ENCODE results near the gene DKKL1. TPM values are rescaled to one million over a fixed set of nuclear protein-coding genes. Genes with fewer than 3 reads are reported as not detected.

DKKL1 gene
- total and polyA plus RNA-seq, 2 experiments from 2014 or later, result 2.2 to 6.0 TPM

DNA sequence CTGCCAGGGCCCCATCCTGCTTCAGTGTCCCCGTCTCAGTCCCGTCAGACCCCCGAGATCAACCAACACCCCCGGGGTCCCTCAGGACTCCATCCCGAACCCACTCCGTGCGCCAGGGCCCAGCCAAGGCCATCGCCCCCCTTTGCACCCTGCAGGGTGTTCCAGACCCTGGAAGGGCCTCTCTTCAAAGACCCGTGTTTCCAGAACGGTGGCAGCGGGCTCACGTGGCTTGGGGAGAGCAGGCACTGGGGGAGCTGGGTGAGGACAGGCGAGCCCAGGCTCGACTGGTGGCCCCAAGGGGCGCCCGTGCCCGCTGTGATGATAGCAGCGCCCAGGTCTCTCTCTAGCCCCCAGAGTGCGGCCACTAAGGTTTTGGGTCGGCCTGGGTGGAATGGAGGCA is 25.7 kb downstream of the DKKL1 start:
- Histone ChIP-seq H2AFZ (no peak overlapping the region), H3K79me2 (no peaks in the 10 kb centered on the region), H3K9me2 (replicated peaks; ENCODE audit: insufficient read depth) (no peaks in the 10 kb centered on the region), H3K4me2 (no peak overlapping the region), H3K27me3 (no peaks in the 10 kb centered on the region), H3K4me1 (ENCODE audit: insufficient read depth) (no peaks in the 10 kb centered on the region), H3K27ac (no peak overlapping the region), H3K9me3 (ENCODE audit: low read depth) (no peaks in the 10 kb centered on the region), H3K4me3 (no peak overlapping the region), H4K20me1 (ENCODE audit: insufficient read depth, poor library complexity, severe bottlenecking) (no peaks in the 10 kb centered on the region), H3K36me3 (replicated peaks; ENCODE audit: insufficient read depth, low read depth) (no peaks in the 10 kb centered on the region)
- WGBS (ENCODE audit: low lambda C conversion rate, missing lambda C conversion rate), result 92% methylated on average over 20 of the region's 20 CpGs
- TF ChIP-seq, protein P1, sequence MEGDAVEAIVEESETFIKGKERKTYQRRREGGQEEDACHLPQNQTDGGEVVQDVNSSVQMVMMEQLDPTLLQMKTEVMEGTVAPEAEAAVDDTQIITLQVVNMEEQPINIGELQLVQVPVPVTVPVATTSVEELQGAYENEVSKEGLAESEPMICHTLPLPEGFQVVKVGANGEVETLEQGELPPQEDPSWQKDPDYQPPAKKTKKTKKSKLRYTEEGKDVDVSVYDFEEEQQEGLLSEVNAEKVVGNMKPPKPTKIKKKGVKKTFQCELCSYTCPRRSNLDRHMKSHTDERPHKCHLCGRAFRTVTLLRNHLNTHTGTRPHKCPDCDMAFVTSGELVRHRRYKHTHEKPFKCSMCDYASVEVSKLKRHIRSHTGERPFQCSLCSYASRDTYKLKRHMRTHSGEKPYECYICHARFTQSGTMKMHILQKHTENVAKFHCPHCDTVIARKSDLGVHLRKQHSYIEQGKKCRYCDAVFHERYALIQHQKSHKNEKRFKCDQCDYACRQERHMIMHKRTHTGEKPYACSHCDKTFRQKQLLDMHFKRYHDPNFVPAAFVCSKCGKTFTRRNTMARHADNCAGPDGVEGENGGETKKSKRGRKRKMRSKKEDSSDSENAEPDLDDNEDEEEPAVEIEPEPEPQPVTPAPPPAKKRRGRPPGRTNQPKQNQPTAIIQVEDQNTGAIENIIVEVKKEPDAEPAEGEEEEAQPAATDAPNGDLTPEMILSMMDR (IDR thresholded peaks at IDR 0.05; ENCODE audit: poor library complexity), result no peak
- TF ChIP-seq EZH2 (IDR thresholded peaks at IDR 0.05; ENCODE audit: borderline replicate concordance), result no peak
- TF ChIP-seq EZH2phosphoT487 (IDR thresholded peaks at IDR 0.05; ENCODE audit: low read depth, severe bottlenecking, unreplicated experiment), result no peak
- no peak for DNase-seq (ENCODE audit: low spot score)

- H3K27ac ChIP-seq, result no peak overlapping the region
- H3K4me2 ChIP-seq, result no peak overlapping the region
- no peak overlapping the region for H2AFZ ChIP-seq
- no peak overlapping the region for H3K4me3 ChIP-seq
- no peak for DNase-seq (ENCODE audit: low spot score)
- TF ChIP-seq EZH2 (IDR thresholded peaks at IDR 0.05; ENCODE audit: borderline replicate concordance) (no peak), EZH2phosphoT487 (IDR thresholded peaks at IDR 0.05; ENCODE audit: low read depth, severe bottlenecking, unreplicated experiment) (no peak)
- TF ChIP-seq, protein P1 (IDR thresholded peaks at IDR 0.05; ENCODE audit: poor library complexity), result no peak
- 83% methylated on average over 24 of the region's 26 CpGs for WGBS (ENCODE audit: low lambda C conversion rate, missing lambda C conversion rate)
- H3K9me2 ChIP-seq (replicated peaks; ENCODE audit: insufficient read depth), result no peaks in the 10 kb centered on the region
- H3K79me2 ChIP-seq, result no peaks in the 10 kb centered on the region
- H3K27me3 ChIP-seq, result no peaks in the 10 kb centered on the region
- no peaks in the 10 kb centered on the region for H3K36me3 ChIP-seq (replicated peaks; ENCODE audit: insufficient read depth, low read depth)
- no peaks in the 10 kb centered on the region for H3K4me1 ChIP-seq (ENCODE audit: insufficient read depth)
- H3K9me3 ChIP-seq (ENCODE audit: low read depth), result no peaks in the 10 kb centered on the region
- no peaks in the 10 kb centered on the region for H4K20me1 ChIP-seq (ENCODE audit: insufficient read depth, poor library complexity, severe bottlenecking)
Observed at GRCh38 chr19:49390131-49390928, 26.7 kb downstream of the DKKL1 start.

DNA sequence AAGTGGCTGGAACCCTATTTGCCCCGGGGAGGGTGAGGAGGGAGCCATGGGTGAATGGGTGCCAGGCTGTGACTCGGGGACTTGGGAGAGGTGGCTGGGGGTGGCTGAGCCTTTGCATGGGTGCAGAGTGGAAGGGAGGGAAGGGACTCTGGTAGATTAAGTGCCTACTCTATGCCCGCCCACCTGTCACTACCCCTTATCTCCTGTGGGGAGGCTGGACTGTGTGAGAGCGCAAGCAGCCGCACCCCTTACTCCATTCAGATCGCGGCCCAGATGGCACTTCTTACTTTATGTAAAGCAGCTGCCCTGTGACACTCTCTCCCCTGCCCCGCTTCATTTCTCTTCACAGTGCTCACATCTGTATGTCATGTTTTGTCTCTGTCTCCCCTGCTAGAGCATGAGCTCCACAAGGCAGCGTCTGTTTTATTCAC is 27.3 kb downstream of the DKKL1 start:
- DNase-seq (ENCODE audit: low spot score), result no peak
- no peaks in the 10 kb centered on the region for H3K4me1 ChIP-seq (ENCODE audit: insufficient read depth)
- no peaks in the 10 kb centered on the region for H3K9me2 ChIP-seq (replicated peaks; ENCODE audit: insufficient read depth)
- H3K4me2 ChIP-seq, result no peak overlapping the region
- no peaks in the 10 kb centered on the region for H3K27me3 ChIP-seq
- H3K79me2 ChIP-seq, result no peaks in the 10 kb centered on the region
- H3K27ac ChIP-seq, result no peak overlapping the region
- no peaks in the 10 kb centered on the region for H3K9me3 ChIP-seq (ENCODE audit: low read depth)
- no peak overlapping the region for H2AFZ ChIP-seq
- WGBS (ENCODE audit: low lambda C conversion rate, missing lambda C conversion rate), result 76% methylated on average over 9 of the region's 9 CpGs
- TF ChIP-seq EZH2 (IDR thresholded peaks at IDR 0.05; ENCODE audit: borderline replicate concordance) (no peak), EZH2phosphoT487 (IDR thresholded peaks at IDR 0.05; ENCODE audit: low read depth, severe bottlenecking, unreplicated experiment) (no peak)
- TF ChIP-seq, protein P1 (IDR thresholded peaks at IDR 0.05; ENCODE audit: poor library complexity), result no peak
- no peaks in the 10 kb centered on the region for H4K20me1 ChIP-seq (ENCODE audit: insufficient read depth, poor library complexity, severe bottlenecking)
- H3K4me3 ChIP-seq, result no peak overlapping the region
- H3K36me3 ChIP-seq (replicated peaks; ENCODE audit: insufficient read depth, low read depth), result no peaks in the 10 kb centered on the region
